Stimulated activated CD8-positive, alpha-beta memory T cell treated with anti-CD3 and anti-CD28 coated beads, Interleukin-7, amount 100 ng/mL, for 4 hours (primary cell): Measurements from ENCODE around the gene THOC2.
"Not testable (repeated sequence)": the region's sequence is repeated elsewhere in the genome, so short reads cannot be mapped to it uniquely, and the experiment has no call there.

Source experiments
- DNase-seq, 2 donors: peaks; one replicate each; pipeline ENCODE4 v3.0.0-alpha.2; 2020; ENCODE audit warnings: low read depth in 2 of 2

THOC2 gene

DNA sequence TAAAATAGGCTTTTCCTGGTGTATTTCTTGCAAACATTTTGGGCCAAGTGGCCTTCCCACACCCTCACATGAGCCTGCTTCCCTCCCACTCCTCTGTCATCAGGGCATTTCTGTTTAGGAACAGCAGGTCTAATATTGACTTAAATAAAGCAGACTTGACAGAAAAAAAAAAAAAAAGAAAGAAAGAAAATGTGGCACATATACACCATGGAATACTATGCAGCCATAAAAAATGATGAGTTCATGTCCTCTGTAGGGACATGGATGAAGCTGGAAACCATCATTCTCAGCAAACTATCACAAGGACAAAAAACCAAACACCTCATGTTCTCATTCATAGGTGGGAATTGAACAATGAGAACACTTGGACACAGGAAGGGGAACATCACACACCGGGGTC, 2.3 kb upstream of the THOC2 start:
- DNase-seq, result not testable (repeated sequence)

DNA sequence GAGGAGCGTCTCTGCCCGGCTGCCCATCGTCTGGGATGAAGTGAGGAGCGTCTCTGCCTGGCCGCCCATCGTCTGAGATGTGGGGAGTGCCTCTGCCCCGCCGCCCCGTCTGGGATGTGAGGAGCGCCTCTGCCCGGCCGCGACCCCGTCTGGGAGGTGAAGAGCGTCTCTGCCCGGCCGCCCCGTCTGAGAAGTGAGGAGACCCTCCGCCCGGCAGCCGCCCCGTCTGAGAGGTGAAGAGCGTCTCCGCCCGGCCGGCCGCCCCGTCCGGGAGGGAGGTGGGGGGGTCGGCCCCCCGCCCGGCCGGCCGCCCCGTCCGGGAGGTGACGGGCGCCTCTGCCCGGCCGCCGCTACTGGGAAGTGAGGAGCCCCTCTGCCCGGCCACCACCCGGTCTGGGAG, 1.2 kb upstream of the THOC2 start:
- not testable (repeated sequence) for DNase-seq

DNA sequence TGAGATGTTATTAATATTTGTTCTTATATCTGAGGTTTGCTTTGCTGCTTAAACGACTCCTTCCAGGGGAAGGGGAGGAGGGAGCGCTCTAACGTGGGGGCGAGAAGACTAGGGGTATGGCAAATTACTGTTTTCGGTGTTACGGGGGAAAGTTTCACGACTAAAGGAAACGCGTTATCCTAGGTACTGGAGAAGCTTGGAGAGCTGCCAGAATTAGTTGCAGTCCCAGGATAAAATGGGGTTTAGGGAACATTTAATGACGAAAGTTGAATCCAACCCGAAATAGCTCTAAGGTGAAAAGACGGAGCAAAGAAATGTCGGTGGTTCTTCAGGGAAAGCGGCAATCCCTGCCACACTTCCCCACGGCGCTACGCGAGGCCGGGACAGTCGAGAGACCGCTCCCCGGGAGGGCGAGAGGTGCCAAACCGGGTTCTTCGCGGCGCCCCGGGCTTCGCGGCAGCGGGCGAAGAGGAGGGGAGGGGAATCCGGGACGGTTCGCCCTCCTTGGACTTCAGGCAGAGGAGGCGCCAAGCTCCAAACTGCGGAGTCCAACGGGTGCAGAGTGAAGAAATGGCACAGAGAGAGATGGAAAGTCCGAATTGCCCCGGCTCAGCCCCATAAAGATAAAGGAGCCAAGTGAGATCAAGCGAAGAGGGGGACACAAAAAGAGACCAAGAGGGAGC, 724 bp downstream of the THOC2 start:
- no peak for DNase-seq

DNA sequence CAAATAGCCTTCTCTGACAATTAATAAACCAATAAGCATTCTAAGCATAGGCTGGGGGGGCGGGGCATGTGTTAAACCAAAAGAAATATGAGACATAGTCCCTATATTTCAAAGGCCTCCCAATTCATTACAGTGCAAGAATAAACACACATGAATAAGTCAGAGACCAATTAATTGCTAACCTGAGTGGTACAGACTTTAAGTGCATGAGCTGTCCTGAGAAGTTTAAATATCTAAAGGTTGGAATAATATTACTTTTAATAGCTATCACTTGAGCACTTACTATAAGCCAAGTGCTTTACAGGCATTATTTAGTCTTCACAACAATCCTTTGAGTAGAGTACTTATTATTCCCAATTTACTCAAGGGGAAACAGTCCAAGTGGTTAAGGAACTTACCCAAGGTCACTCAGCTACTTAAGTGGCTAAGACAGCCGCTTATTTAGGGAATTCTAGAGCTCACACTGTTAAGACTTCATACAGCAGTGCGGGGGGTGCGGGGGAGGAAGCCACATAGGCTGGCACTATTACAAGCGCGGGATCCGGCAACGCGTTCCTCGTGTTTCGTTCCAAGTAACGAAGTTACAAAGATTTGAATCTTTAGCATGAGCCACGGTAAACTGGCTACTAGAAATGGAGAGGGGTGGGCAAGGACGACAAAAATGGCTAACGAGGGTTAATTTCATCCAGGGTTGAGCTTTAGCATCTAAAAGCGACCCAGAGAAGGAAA, 1.4 kb downstream of the THOC2 start:
- no peak for DNase-seq

DNA sequence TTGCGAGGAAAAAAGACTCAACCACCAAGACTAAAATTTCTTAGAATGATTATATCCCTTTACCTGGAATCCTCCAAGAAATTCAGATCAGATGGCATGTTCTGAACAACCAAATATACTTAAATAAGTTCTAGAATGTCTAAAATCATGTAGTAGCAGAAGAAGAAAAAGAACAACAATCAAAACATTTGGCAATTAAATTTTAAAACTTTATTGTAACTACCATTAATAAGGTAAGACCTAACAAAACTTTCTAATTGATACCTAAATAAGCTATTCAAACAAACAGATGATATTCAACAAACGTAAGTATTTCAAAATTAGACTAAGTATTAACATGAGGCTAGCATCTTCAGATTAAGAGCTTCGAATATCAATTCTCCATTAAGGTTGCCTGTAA, 4.3 kb downstream of the THOC2 start:
- no peak for DNase-seq

DNA sequence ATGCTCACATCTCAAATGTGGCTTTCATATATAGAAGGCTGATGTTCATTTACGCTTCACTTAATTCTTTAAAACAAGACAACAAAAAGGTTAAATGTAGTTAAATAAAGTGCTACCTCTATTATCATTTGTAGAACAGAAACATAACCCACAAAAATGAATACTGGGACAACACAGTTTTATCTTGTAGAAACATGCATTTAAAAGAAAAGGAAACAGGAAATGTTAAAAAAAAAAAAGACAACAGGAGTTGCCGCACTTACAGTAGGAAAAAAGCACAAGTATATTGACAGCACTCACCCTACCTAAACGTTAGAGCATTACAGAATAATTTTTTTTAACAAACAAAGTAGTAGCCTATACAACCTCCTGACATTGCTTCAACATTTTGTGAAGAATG, 4.8 kb downstream of the THOC2 start:
- DNase-seq, result no peak

DNA sequence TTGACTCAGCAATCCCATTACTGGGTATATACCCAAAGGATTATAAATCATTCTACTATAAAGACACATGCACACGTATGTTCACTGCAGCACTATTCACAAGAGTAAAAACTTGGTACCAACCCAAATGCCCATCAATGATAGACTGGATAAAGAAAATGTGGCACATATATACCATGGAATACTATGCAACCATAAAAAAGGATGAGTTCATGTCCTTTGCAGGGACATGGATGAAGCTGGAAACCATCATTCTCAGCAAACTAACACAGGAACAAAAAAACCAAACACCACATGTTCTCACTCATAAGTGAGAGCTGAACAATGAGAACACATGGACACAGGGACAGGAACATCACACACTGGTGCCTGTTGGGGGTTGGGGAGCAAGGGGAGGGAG, 10.7 kb downstream of the THOC2 start:
- not testable (repeated sequence) for DNase-seq

DNA sequence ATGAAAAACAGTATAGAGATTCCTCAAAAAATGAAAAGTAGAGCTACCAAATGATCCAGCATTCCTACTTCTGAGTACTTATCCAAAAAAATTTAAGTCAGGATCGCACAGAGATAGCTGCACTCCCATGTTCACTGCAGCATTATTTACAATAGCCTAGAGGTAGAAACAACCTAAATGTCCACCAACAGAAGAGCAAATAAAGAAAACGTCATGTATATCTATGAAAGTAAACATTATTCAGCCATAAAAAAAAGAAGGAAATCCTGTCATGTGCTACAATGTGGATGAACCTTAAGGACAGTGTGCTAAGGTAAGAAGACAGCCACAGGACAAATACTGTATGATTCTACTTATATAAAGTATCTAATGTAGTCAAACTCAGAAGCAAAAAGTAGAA, 12.4 kb downstream of the THOC2 start:
- no peak for DNase-seq

DNA sequence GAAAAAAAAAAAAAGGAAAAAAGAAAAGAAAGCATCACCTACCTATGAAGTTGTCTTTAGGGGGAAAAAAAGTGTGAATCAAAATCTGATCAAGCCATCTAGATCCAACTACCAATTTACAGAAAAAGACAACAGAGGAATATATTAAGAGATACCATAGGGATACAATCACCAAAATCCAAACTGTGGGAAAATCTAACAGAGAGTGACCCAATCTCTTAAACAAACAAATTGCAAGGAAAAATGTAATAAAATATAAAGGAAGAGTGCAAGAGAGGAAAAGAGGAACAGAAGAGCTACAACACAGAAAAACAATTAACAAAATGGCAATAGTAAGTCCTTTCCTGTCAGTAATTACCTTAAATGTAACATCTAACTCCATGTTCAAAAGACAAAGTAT, 19.0 kb downstream of the THOC2 start:
- DNase-seq, result no peak

DNA sequence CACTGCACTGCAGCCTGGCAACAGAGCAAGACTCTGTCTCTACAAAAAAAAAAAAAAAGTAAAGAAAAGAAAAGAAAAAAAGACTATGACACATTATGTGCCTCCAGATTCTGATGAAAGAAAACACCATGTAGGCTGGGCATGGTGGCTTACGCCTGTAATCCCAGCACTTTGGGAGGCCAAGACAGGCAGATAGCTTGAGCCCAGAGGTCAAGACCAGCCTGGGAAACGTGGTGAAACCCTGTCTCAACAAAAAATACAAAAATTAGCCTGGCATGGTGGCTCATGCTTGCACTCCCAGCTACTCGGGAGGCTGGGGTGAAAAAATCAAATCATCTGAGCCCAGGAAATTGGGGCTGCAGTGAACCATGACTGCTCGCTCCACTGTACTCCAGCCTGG, 19.4 kb downstream of the THOC2 start:
- no peak for DNase-seq

DNA sequence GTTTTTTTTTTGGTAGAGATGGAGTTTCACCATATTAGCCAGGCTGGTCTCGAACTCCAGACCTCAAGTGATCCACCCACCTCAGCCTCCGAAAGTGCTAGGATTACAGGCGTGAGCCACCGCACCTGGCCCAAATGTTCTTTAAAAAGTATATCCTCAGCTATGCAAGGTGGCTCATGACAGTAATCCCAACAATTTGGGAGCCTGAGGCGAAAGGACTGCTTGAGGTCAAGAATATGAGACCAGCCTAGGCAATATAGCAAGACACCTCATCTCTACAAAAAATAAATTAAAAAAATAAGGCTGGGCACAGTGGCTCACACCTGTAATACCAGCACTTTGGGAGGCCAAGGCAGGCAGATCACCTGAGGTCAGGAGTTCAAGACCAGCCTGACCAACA, 21.7 kb downstream of the THOC2 start:
- not testable (repeated sequence) for DNase-seq

DNA sequence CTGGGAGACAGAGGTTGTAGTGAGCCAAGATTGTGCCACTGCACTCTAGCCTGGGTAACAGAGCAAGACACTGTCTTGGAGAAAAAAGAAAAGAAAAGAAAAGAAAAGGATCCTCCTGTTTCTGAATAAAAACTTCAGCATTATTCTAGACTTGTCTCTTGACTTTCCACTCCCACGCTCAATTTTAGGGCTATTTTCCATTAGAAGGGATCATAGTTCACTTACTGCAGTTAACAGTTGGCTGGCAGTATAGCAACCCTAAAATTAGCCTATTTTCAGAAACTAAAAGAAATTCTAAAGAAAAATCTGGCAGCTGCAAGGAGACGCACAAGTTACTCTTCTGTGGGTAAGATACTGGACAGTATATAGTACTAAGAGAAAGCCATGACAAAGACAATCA, 28.1 kb downstream of the THOC2 start:
- no peak for DNase-seq

DNA sequence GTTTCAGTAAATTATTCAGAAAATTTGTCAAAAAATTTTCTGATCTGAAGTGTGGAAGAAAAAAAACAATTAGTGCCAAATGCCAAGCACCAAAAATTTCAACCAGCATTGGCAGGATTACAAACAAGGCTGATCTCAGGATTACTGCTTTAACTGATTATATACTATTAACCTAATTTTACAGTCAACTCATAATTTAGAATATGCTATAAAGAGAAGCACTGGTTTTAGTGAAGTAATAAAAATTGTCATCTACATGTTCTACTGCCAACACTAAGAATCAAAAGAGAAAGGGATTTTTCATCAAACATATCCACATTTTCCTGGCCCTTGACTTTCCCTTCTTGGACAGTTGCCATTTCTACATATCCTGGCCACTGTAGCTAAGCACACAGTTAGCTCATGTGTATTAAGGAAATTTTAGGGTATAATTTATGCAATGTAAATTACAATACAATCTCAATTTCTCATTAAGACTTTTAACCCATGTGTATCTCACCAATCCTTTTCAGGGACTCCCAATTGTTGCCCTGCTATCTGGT, 33.8 kb downstream of the THOC2 start:
- DNase-seq, result no peak

DNA sequence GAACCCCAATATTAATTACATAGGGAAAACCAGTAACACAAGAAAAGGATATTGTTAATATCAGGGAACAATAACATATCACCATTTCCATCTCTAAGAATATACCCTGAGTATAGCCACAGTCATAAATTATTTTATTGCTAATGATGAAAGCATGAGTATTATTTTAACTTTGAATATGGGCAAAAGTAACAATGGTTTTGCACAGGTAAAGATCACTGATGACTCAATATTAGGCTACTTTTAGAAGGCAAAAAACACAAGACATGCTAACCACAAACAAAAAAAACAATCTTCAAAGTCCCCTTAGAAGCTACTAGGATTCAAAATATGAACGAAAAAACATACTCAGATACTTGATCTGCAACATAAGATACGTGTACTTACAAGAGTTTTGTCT, 36.5 kb downstream of the THOC2 start:
- DNase-seq, result no peak

DNA sequence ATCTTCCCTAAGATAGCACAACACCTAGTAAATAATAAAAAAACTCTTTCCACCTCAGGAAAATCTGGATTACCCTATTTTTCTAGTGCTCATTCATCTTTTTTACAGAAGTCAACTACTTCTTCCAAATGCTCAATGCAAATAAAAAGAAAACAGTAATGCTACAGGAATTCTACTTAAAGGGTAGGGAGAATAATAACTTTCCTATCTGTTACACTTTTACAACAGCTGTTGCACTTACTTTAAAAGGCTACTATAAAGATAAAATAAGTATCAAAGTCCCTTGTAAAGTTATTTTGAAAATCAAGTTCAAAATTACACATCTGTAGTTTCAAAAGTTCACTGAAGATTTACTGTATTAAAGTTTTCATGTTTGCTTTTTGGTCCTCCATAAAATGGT, 37.6 kb downstream of the THOC2 start:
- no peak for DNase-seq

DNA sequence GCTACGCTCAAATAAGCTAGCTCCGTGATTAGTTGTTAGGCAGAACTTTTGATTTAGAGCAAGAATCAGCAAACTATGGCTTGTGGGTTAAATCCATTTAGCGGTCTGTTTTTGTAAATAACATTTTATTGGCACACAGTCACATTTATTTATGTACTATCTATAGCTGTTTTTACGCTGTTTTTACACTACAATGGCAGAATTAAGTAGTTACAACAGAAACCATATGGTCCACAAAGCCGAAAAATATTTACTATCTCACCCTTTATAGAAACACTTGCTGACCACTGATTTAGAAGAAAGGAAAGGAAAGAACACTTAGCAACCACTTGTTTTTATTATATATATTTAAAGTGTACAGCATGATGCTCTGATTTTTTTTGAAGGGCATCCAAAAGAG, 41.1 kb downstream of the THOC2 start:
- DNase-seq, result no peak

DNA sequence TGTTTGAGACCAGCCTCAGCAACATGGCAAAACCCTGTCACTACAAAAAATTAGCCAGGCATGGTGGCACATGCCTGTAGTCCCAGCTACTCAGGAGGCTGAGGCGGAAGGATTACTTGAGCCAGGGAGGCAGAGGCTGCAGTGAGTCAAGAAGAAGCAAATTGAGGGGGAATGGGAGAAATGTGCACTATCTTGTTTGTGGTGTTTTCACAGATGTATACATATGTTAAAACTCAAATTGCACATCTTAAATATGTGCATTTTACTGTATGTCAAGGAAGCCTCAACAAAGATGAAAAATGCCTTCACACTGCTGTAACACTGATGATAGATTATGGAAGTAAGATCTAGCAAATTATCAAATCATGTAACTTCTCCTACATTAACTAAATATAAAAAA, 44.3 kb downstream of the THOC2 start:
- DNase-seq, result no peak

DNA sequence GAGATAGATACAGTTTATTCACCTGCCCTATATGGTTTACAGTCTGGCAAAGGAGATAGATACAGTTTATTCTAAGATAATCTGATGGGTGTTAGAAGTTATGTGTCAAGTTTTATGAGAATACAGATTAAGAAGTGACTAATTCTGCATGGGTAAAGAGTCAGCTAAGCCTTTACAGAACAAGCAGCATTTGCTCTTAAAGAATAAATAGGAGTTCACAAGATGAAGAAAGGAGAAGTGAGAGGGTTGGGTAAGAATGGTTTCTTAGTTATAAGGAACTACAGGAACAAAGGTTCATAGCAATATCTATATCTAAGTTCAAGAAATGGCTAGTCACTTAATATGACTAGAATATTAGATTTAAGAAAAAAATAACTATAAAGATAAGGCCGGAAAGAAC, 47.6 kb downstream of the THOC2 start:
- DNase-seq, result no peak

DNA sequence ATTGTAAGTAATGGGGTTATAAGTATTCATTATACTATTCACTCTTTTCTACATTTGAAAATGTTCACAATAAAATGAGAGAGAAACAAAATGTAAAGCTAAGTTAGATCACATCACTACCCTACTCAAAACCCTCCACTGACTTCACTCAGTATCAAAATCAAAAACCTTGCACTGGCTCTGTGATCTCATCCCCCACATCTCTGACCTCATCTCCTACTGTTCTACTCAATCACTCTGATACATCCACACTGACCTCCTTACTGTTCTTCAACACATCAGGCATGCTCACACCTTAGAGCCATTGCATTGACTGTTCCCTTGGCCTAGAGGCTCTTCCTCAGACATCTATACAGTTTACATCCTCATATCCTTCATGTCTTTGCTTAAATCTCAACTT, 50.7 kb downstream of the THOC2 start:
- DNase-seq, result no peak

DNA sequence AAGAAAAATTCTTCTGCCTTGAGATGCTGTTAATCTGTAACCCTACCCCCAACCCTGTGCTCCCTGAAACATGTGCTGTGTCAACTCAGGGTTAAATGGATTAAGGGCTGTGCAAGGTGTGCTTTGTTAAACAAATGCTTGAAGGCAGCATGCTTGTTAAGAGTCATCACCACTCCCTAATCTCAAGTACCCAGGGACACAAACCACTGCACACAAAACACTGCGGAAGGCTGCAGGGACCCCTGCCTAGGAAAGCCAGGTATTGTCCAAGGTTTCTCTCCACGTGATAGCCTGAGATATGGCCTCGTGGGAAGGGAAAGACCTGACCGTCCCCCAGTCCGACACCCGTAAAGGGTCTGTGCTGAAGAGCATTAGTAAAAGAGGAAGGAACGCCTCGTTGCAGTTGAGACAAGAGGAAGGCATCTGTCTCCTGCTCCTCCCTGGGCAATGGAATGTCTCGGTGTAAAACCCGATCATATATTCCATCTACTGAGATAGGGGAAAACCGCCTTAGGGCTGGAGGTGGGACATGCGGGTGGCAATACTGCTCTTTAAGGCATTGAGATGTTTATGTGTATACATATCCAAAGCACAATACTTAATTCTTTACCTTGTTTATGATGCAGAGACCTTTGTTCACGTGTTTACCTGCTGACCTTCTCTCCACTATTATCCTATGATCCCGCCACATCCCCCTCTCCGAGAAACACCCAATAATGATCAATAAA, 53.0 kb downstream of the THOC2 start:
- not testable (repeated sequence) for DNase-seq

DNA sequence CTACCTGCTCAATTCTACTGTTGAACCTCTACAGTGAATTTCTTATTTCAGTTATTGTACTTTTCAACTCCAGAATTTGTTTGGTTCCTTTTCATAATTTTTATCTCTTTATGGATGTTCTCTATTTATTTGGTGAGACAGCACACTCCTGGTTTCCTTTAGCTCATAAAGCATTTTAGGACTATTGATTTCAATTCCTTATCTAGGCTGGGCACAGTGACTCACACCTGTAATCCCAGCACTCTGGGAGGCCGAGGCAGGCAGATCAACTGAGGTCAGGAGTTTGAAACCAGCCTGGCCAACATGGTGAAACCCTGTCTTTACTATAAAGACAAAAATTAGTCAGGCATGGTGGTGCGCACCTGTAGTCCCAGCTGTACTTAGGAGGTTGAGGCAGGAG, 57.7 kb downstream of the THOC2 start:
- no peak for DNase-seq

DNA sequence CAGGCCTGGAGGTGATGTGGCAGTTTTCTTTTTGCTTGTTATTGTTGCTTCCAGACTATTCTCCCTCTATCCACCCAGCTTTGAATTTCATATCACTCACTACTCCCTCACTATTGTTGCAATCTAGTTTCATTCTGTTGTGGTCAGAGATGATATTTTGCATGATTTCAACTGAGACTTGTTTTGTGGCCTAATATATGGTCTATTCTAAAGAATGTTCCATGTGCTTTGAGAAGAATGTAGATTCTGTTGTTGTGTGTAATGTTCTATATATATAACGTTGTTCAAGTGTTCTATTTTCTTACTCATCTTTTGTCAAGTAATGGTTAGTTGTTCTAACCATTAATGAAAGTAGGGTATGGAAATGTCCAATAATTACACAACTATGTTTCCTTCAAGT, 59.0 kb downstream of the THOC2 start:
- no peak for DNase-seq

DNA sequence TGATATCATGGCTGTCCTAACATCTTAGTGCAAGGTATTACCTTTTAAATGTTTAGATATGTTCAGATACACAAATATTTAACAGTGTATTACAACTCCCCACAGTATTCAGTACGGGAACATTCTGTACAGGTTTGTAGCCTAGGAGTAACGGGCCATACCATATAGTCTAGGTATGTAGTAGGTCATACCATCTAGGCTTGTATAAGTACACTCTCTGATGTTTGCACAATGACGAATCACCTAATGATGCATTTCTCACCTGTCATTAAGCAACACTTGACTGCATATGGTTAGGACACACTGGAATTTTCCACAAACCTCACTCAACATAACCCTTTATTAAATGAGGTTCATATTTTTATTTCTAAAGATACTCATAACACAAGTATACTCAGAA, 67.7 kb downstream of the THOC2 start:
- no peak for DNase-seq
